ENCODE data around the gene SLC1A2. TPM values are rescaled to one million over a fixed set of nuclear protein-coding genes. Genes with fewer than 3 reads are reported as not detected.

The SLC1A2 gene
- total RNA-seq, 1 experiment from 2014 or later, result 0.25 TPM

DNA sequence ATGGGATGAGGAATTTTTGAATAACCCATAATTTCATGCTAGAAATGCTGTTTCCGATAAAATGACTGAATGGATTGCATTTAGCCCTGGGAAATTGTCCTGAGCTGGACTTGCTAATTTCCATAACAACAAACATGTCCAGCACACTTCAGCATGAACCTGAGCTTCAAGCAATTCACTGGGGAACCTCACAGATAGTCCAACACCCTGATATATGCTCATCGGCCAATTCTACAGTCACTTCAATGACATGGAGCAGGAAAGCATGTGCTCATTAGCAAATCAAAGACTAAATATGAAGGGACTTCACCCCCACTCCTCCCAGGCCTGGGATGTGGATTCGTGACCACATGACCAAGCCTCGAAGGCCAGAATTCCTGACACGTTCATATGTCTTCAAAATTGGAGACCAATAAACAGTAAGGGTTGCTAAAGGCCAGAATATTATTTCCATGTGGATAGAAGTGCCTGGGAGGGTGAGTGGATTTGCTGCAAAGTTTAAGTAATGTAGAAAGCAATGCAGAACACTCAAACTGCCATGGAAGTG lies 131.9 kb downstream of the SLC1A2 start:
- intact Hi-C loops (cut with micrococcal nuclease), result no loop called here
- no peaks in the 10 kb centered on the region for H3K36me3 ChIP-seq (ENCODE audit: control insufficient read depth in 1 of 2, insufficient read depth in 2 of 2, low read length in 2 of 2)
- no peak overlapping the region for H3K9ac ChIP-seq (ENCODE audit: low read length)
- no peaks in the 10 kb centered on the region for H3K9me3 ChIP-seq (ENCODE audit: control insufficient read depth in 1 of 2, insufficient read depth in 1 of 2, low read depth in 1 of 2, low read length in 2 of 2)
- H3K4me3 ChIP-seq (replicated peaks in 1 of 2; ENCODE audit: low read depth in 1 of 2, low read length in 2 of 2), result no peak overlapping the region
- H3K9me2 ChIP-seq (ENCODE audit: insufficient read depth), result no peaks in the 10 kb centered on the region
- no peak overlapping the region for H2AFZ ChIP-seq (ENCODE audit: low read depth, low read length, poor library complexity, severe bottlenecking)
- DNase-seq (ENCODE audit: low read depth, low spot score) (no peak), ATAC-seq (no peak)
- ChIA-PET POLR2A (no interaction called here), CTCF (no interaction called here), RAD21 (ENCODE audit: low non-redundant PET in 1 of 2, low total read pairs in 2 of 2, uncharacterized antibody in 2 of 2, unreplicated experiment in 2 of 2) (no interaction called here)
- no TSS peak for BruUV-seq (replicated peaks)
- H3K4me1 ChIP-seq (ENCODE audit: control insufficient read depth in 1 of 2, insufficient read depth in 2 of 2, low read length in 2 of 2), result 0 out of 4 replicates have a peak, but pooled peaks cover 0 to 3% of the 10 kb centered on the region in 2 experiments
- H3K4me2 ChIP-seq (ENCODE audit: low read length), result no peak overlapping the region
- no peaks in the 10 kb centered on the region for H3K27me3 ChIP-seq (ENCODE audit: insufficient read depth, low read length)
- H3K79me2 ChIP-seq (ENCODE audit: insufficient read depth, low read length), result no peaks in the 10 kb centered on the region
- TF ChIP-seq, protein P1, sequence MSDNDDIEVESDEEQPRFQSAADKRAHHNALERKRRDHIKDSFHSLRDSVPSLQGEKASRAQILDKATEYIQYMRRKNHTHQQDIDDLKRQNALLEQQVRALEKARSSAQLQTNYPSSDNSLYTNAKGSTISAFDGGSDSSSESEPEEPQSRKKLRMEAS (IDR thresholded peaks at IDR 0.05), result no peak
- TF ChIP-seq, protein P2, sequence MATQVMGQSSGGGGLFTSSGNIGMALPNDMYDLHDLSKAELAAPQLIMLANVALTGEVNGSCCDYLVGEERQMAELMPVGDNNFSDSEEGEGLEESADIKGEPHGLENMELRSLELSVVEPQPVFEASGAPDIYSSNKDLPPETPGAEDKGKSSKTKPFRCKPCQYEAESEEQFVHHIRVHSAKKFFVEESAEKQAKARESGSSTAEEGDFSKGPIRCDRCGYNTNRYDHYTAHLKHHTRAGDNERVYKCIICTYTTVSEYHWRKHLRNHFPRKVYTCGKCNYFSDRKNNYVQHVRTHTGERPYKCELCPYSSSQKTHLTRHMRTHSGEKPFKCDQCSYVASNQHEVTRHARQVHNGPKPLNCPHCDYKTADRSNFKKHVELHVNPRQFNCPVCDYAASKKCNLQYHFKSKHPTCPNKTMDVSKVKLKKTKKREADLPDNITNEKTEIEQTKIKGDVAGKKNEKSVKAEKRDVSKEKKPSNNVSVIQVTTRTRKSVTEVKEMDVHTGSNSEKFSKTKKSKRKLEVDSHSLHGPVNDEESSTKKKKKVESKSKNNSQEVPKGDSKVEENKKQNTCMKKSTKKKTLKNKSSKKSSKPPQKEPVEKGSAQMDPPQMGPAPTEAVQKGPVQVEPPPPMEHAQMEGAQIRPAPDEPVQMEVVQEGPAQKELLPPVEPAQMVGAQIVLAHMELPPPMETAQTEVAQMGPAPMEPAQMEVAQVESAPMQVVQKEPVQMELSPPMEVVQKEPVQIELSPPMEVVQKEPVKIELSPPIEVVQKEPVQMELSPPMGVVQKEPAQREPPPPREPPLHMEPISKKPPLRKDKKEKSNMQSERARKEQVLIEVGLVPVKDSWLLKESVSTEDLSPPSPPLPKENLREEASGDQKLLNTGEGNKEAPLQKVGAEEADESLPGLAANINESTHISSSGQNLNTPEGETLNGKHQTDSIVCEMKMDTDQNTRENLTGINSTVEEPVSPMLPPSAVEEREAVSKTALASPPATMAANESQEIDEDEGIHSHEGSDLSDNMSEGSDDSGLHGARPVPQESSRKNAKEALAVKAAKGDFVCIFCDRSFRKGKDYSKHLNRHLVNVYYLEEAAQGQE (IDR thresholded peaks at IDR 0.05; ENCODE audit: low read depth), result no peak
- TF ChIP-seq CBX3 (IDR thresholded peaks at IDR 0.05; ENCODE audit: low read depth) (no peak), RAD21 (IDR thresholded peaks at IDR 0.05; ENCODE audit: low read depth) (no peak), ZNF274 (IDR thresholded peaks at IDR 0.05; ENCODE audit: low read depth, low read length) (no peak), ELF1 (IDR thresholded peaks at IDR 0.05; ENCODE audit: borderline replicate concordance, low read depth) (no peak), POLR2A (IDR thresholded peaks at IDR 0.05; ENCODE audit: borderline replicate concordance, extremely low read depth, insufficient read depth, insufficient read length) (no peak), EGR1 (IDR thresholded peaks at IDR 0.05; ENCODE audit: low read depth) (no peak), FOSL1 (IDR thresholded peaks at IDR 0.05; ENCODE audit: low read depth) (no peak), SP1 (IDR thresholded peaks at IDR 0.05; ENCODE audit: low read depth) (no peak), SIN3A (IDR thresholded peaks at IDR 0.05; ENCODE audit: low read depth) (no peak), POLR2AphosphoS5 (IDR thresholded peaks at IDR 0.05; ENCODE audit: low read depth, low read length) (no peak), JUND (IDR thresholded peaks at IDR 0.05) (no peak), EZH2phosphoT487 (IDR thresholded peaks at IDR 0.05; ENCODE audit: borderline replicate concordance) (no peak), CEBPB (IDR thresholded peaks at IDR 0.05; ENCODE audit: low read depth) (no peak), YY1 (IDR thresholded peaks at IDR 0.05; ENCODE audit: extremely low read depth, insufficient replicate concordance, low read depth, low read length) (no peak), EZH2 (IDR thresholded peaks at IDR 0.05) (no peak)
- TF ChIP-seq, protein P3, sequence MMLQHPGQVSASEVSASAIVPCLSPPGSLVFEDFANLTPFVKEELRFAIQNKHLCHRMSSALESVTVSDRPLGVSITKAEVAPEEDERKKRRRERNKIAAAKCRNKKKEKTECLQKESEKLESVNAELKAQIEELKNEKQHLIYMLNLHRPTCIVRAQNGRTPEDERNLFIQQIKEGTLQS (IDR thresholded peaks at IDR 0.05), result no peak
- TF ChIP-seq, protein P4, sequence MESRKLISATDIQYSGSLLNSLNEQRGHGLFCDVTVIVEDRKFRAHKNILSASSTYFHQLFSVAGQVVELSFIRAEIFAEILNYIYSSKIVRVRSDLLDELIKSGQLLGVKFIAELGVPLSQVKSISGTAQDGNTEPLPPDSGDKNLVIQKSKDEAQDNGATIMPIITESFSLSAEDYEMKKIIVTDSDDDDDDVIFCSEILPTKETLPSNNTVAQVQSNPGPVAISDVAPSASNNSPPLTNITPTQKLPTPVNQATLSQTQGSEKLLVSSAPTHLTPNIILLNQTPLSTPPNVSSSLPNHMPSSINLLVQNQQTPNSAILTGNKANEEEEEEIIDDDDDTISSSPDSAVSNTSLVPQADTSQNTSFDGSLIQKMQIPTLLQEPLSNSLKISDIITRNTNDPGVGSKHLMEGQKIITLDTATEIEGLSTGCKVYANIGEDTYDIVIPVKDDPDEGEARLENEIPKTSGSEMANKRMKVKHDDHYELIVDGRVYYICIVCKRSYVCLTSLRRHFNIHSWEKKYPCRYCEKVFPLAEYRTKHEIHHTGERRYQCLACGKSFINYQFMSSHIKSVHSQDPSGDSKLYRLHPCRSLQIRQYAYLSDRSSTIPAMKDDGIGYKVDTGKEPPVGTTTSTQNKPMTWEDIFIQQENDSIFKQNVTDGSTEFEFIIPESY (IDR thresholded peaks at IDR 0.05; ENCODE audit: extremely low read depth, insufficient replicate concordance, low read length), result no peak
- no peaks in the 10 kb centered on the region for H4K20me1 ChIP-seq (ENCODE audit: insufficient read depth)
- no peak overlapping the region for H3K27ac ChIP-seq (ENCODE audit: low read depth, low read length)

Measured in HCT116 (cell line).